ENCODE results near the gene SSC4D. TPM values are rescaled to one million over a fixed set of nuclear protein-coding genes. Genes with fewer than 3 reads are reported as not detected.

SSC4D gene
- total and polyA plus RNA-seq, 9 of the 15 experiments (the other 6 are each of a cell fraction or from before 2014, with no cell fraction given), result 0.06 to 1.1 (median 0.85) TPM; not detected in 1

DNA sequence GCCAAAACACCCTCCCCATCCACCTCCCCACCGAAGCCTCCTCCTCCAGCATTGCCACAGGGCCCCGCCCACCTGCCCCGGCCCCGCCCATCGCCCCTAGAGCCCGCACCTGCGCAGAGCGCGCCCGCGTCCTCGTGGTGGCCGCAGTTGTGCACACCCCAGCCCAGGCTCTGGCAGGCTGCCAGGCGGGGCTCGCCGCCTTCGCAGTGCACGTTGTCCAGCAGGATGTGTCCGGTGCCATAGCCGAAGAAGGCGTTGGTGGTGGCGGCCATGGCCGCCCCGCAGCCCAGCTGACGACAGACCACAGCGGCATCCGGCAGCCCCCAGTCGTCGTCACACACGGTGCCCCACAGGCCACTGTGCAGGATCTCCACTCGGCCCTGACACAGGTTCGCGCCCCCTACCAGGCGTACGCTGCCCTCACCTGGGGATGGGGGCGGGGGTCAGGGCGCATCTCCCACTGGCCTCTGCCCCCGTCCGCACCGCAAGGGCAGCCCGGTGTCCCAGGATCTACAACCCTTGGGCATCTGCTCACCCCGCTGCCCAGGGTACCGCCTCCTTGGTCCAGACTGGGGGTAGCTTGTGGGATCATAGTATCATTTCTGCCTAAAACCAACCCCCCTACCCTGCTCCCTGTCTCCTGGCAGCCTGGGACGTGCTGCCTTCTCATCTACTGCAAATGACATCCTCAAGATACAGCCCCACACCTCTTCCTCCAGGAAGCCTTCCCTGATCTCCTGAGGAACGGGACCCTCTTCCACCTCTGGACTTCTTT, 11.9 kb downstream of the SSC4D start (continued):
- TF ChIP-seq, protein P1, sequence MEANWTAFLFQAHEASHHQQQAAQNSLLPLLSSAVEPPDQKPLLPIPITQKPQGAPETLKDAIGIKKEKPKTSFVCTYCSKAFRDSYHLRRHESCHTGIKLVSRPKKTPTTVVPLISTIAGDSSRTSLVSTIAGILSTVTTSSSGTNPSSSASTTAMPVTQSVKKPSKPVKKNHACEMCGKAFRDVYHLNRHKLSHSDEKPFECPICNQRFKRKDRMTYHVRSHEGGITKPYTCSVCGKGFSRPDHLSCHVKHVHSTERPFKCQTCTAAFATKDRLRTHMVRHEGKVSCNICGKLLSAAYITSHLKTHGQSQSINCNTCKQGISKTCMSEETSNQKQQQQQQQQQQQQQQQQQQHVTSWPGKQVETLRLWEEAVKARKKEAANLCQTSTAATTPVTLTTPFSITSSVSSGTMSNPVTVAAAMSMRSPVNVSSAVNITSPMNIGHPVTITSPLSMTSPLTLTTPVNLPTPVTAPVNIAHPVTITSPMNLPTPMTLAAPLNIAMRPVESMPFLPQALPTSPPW (CRISPR knock-in tag; IDR thresholded peaks at IDR 0.05), result peak; percentile 73
- TF ChIP-seq KLF16 (IDR thresholded peaks at IDR 0.05), result no peak
- peak; percentile 100 for TF ChIP-seq ZFP36 (IDR thresholded peaks at IDR 0.05; ENCODE audit: low read depth, low read length, partially characterized antibody)
- TF ChIP-seq XRCC3 (IDR thresholded peaks at IDR 0.05), result no peak
- peak; percentile 96 for TF ChIP-seq SMAD1 (IDR thresholded peaks at IDR 0.05; ENCODE audit: low read depth, low read length, partially characterized antibody)
- TF ChIP-seq ZKSCAN1 (IDR thresholded peaks at IDR 0.05; ENCODE audit: low read depth, low read length), result peak; percentile 51; the same call in 1 of the 2 replicates
- TF ChIP-seq SIN3A (IDR thresholded peaks at IDR 0.05; ENCODE audit: borderline replicate concordance in 2 of 2, control insufficient read depth in 1 of 2, low read depth in 2 of 2, low read length in 2 of 2), result peak; percentile 60 to 80; a peak in 2 of 4 replicates
- TF ChIP-seq MAFK (IDR thresholded peaks at IDR 0.05; ENCODE audit: low read length), result no peak
- peak; percentile 53; the same call in 1 of the 2 replicates for TF ChIP-seq ZBTB7A (IDR thresholded peaks at IDR 0.05; ENCODE audit: borderline replicate concordance, control insufficient read depth, low read depth, low read length)
- TF ChIP-seq, protein P2, sequence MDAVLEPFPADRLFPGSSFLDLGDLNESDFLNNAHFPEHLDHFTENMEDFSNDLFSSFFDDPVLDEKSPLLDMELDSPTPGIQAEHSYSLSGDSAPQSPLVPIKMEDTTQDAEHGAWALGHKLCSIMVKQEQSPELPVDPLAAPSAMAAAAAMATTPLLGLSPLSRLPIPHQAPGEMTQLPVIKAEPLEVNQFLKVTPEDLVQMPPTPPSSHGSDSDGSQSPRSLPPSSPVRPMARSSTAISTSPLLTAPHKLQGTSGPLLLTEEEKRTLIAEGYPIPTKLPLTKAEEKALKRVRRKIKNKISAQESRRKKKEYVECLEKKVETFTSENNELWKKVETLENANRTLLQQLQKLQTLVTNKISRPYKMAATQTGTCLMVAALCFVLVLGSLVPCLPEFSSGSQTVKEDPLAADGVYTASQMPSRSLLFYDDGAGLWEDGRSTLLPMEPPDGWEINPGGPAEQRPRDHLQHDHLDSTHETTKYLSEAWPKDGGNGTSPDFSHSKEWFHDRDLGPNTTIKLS (IDR thresholded peaks at IDR 0.05; ENCODE audit: borderline replicate concordance, low read depth), result peak; percentile 48; the same call in 1 of the 2 replicates
- TF ChIP-seq ASH1L (IDR thresholded peaks at IDR 0.05; ENCODE audit: borderline replicate concordance, low read depth, partially characterized antibody), result no peak
- TF ChIP-seq, protein P3, sequence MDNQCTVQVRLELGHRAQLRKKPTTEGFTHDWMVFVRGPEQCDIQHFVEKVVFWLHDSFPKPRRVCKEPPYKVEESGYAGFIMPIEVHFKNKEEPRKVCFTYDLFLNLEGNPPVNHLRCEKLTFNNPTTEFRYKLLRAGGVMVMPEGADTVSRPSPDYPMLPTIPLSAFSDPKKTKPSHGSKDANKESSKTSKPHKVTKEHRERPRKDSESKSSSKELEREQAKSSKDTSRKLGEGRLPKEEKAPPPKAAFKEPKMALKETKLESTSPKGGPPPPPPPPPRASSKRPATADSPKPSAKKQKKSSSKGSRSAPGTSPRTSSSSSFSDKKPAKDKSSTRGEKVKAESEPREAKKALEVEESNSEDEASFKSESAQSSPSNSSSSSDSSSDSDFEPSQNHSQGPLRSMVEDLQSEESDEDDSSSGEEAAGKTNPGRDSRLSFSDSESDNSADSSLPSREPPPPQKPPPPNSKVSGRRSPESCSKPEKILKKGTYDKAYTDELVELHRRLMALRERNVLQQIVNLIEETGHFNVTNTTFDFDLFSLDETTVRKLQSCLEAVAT (IDR thresholded peaks at IDR 0.05), result peak in 1 of 2 experiments; percentile 47; a peak in 1 of 4 replicates
- TF ChIP-seq ZC3H11A (IDR thresholded peaks at IDR 0.05; ENCODE audit: low read depth, low read length), result no peak
- no peak for TF ChIP-seq NR1H2 (CRISPR knock-in tag; IDR thresholded peaks at IDR 0.05)
- TF ChIP-seq, protein P4, sequence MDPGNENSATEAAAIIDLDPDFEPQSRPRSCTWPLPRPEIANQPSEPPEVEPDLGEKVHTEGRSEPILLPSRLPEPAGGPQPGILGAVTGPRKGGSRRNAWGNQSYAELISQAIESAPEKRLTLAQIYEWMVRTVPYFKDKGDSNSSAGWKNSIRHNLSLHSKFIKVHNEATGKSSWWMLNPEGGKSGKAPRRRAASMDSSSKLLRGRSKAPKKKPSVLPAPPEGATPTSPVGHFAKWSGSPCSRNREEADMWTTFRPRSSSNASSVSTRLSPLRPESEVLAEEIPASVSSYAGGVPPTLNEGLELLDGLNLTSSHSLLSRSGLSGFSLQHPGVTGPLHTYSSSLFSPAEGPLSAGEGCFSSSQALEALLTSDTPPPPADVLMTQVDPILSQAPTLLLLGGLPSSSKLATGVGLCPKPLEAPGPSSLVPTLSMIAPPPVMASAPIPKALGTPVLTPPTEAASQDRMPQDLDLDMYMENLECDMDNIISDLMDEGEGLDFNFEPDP (CRISPR knock-in tag; IDR thresholded peaks at IDR 0.05), result no peak
- no peak for TF ChIP-seq ELF2 (CRISPR knock-in tag; IDR thresholded peaks at IDR 0.05)
- TF ChIP-seq SAP30 (IDR thresholded peaks at IDR 0.05; ENCODE audit: borderline replicate concordance, insufficient read depth, low read depth, low read length, poor library complexity, severe bottlenecking), result peak; percentile 71
- TF ChIP-seq, protein P5, sequence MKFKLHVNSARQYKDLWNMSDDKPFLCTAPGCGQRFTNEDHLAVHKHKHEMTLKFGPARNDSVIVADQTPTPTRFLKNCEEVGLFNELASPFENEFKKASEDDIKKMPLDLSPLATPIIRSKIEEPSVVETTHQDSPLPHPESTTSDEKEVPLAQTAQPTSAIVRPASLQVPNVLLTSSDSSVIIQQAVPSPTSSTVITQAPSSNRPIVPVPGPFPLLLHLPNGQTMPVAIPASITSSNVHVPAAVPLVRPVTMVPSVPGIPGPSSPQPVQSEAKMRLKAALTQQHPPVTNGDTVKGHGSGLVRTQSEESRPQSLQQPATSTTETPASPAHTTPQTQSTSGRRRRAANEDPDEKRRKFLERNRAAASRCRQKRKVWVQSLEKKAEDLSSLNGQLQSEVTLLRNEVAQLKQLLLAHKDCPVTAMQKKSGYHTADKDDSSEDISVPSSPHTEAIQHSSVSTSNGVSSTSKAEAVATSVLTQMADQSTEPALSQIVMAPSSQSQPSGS (CRISPR knock-in tag; IDR thresholded peaks at IDR 0.05), result no peak
- TF ChIP-seq CBFB (CRISPR knock-in tag; IDR thresholded peaks at IDR 0.05), result peak; percentile 87

Data from K562 (cell line).